ENCODE results near the gene PITPNC1. TPM values are rescaled to one million over a fixed set of nuclear protein-coding genes. Genes with fewer than 3 reads are reported as not detected.
"Not testable (repeated sequence)": the region's sequence is repeated elsewhere in the genome, so short reads cannot be mapped to it uniquely, and the experiment has no call there.

PITPNC1 gene
- total and polyA plus RNA-seq, 2 donors (not counting 1 experiment from before 2014, with no cell fraction given), result 4.7 to 26.1 TPM

DNA sequence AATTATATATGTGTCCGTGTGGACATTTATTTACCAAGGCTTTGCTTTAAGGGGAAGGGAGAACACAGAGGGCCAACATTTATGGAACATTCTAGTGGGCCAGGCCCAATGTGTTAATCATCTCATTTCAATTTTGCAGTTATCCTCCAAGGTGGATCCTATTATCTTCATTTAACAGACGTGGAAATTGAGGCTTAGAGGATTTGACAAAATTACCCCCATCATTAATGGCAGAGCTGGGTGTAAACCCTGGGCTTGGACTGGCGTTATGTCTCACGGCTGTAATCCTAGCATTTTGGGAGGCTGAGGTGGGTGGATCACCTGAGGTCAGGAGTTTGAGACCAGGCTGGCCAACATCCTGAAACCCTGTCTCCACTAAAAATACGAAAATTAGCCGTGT, 26.4 kb downstream of the PITPNC1 start:
- H3K4me3 ChIP-seq (ENCODE audit: control extremely low read depth in 1 of 5, extremely low read depth in 1 of 5, insufficient read depth in 1 of 5, low read depth in 2 of 5, low read length in 4 of 5), result no peak overlapping the region
- no peak for DNase-seq
- CTCF ChIA-PET, result no interaction called here
- H3K9me3 Mint-ChIP-seq (ENCODE audit: insufficient read depth), result no peaks in the 10 kb centered on the region
- intact Hi-C loops (cut with micrococcal nuclease), result no loop called here
- no peaks in the 10 kb centered on the region for H3K9me3 ChIP-seq (ENCODE audit: control extremely low read depth in 1 of 3, control insufficient read depth in 2 of 3, insufficient read depth in 1 of 3, low read length in 2 of 3)
- no peaks in the 10 kb centered on the region for H4K20me1 ChIP-seq (ENCODE audit: control insufficient read depth, insufficient read depth, low read length, poor library complexity, severe bottlenecking)
- no peaks in the 10 kb centered on the region for H3K27me3 Mint-ChIP-seq
- POLR2A ChIA-PET, result no interaction called here
- no peaks in the 10 kb centered on the region for H3K36me3 ChIP-seq (replicated peaks in 1 of 2; ENCODE audit: control extremely low read depth in 1 of 2, control insufficient read depth in 1 of 2, extremely low read depth in 1 of 2, insufficient read depth in 2 of 2, low read length in 1 of 2)
- peak overlapping the region; percentile 36 for H3K4me2 ChIP-seq (replicated peaks; ENCODE audit: low read depth, low read length, poor library complexity, severe bottlenecking)
- H3K27me3 ChIP-seq (replicated peaks in 1 of 4; ENCODE audit: control extremely low read depth in 1 of 4, control insufficient read depth in 3 of 4, insufficient read depth in 4 of 4, low read length in 3 of 4), result no peaks in the 10 kb centered on the region
- no peak overlapping the region for H3K27ac ChIP-seq (ENCODE audit: low read length in 2 of 2)
- WGBS (ENCODE audit: insufficient coverage), result 92% methylated on average over 2 of the region's 6 CpGs
- H3K27ac Mint-ChIP-seq, result no peak overlapping the region
- H3K9ac ChIP-seq (ENCODE audit: low read length), result no peak overlapping the region
- ATAC-seq (ENCODE audit: low read depth), result no peak
- H2AFZ ChIP-seq (ENCODE audit: insufficient read depth, low read depth, low read length, poor library complexity, severe bottlenecking), result no peak overlapping the region
- peaks cover 33% of the 10 kb centered on the region for H3K4me1 Mint-ChIP-seq
- no peak for TF ChIP-seq EZH2 (IDR thresholded peaks at IDR 0.05; ENCODE audit: borderline replicate concordance, insufficient read depth, low read depth, low read length, poor library complexity, severe bottlenecking)
- TF ChIP-seq, protein P1, sequence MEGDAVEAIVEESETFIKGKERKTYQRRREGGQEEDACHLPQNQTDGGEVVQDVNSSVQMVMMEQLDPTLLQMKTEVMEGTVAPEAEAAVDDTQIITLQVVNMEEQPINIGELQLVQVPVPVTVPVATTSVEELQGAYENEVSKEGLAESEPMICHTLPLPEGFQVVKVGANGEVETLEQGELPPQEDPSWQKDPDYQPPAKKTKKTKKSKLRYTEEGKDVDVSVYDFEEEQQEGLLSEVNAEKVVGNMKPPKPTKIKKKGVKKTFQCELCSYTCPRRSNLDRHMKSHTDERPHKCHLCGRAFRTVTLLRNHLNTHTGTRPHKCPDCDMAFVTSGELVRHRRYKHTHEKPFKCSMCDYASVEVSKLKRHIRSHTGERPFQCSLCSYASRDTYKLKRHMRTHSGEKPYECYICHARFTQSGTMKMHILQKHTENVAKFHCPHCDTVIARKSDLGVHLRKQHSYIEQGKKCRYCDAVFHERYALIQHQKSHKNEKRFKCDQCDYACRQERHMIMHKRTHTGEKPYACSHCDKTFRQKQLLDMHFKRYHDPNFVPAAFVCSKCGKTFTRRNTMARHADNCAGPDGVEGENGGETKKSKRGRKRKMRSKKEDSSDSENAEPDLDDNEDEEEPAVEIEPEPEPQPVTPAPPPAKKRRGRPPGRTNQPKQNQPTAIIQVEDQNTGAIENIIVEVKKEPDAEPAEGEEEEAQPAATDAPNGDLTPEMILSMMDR (IDR thresholded peaks at IDR 0.05), result no peak
- peaks cover 7% of the 10 kb centered on the region for H3K79me2 ChIP-seq (ENCODE audit: control insufficient read depth, insufficient read depth, low read length)
- H3K4me3 Mint-ChIP-seq, result no peak overlapping the region
- peaks cover 8 to 17% of the 10 kb centered on the region in 2 donors for H3K4me1 ChIP-seq (ENCODE audit: control insufficient read depth in 2 of 2, insufficient read depth in 2 of 2, low read length in 2 of 2)

DNA sequence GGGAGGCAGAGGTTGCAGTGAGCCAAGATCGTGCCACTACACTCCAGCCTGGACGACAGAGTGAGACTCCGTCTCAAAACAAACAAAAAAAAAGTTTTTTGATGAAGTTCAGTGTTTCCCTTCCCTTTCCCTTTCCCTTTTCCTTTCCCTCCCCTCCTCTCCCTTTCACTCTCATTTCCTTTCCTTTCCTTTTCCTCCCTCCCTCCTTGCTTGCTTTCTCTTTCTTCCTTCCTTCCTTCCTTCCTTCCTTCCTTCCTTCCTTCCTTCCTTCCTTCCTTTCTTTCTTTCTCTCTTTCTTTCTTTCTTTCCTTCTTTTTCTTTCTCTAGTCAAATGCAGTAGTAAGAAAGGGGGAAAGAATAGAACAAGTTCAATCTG, 31.4 kb downstream of the PITPNC1 start:
- H3K27me3 ChIP-seq (replicated peaks in 1 of 4; ENCODE audit: control extremely low read depth in 1 of 4, control insufficient read depth in 3 of 4, insufficient read depth in 4 of 4, low read length in 3 of 4); H3K4me3 Mint-ChIP-seq; DNase-seq; ATAC-seq (ENCODE audit: low read depth); H3K27ac Mint-ChIP-seq; H3K9me3 ChIP-seq (ENCODE audit: control extremely low read depth in 1 of 3, control insufficient read depth in 2 of 3, insufficient read depth in 1 of 3, low read length in 2 of 3); H3K27me3 Mint-ChIP-seq; H3K4me3 ChIP-seq (ENCODE audit: control extremely low read depth in 1 of 5, extremely low read depth in 1 of 5, insufficient read depth in 1 of 5, low read depth in 2 of 5, low read length in 4 of 5); CTCF ChIA-PET; H3K36me3 ChIP-seq (replicated peaks in 1 of 2; ENCODE audit: control extremely low read depth in 1 of 2, control insufficient read depth in 1 of 2, extremely low read depth in 1 of 2, insufficient read depth in 2 of 2, low read length in 1 of 2); H3K27ac ChIP-seq (ENCODE audit: low read length in 2 of 2); H2AFZ ChIP-seq (ENCODE audit: insufficient read depth, low read depth, low read length, poor library complexity, severe bottlenecking); POLR2A ChIA-PET; H3K79me2 ChIP-seq (ENCODE audit: control insufficient read depth, insufficient read depth, low read length); intact Hi-C loops (cut with micrococcal nuclease); H4K20me1 ChIP-seq (ENCODE audit: control insufficient read depth, insufficient read depth, low read length, poor library complexity, severe bottlenecking); H3K9me3 Mint-ChIP-seq (ENCODE audit: insufficient read depth); H3K4me2 ChIP-seq (replicated peaks; ENCODE audit: low read depth, low read length, poor library complexity, severe bottlenecking); H3K4me1 ChIP-seq (ENCODE audit: control insufficient read depth in 2 of 2, insufficient read depth in 2 of 2, low read length in 2 of 2); H3K9ac ChIP-seq (ENCODE audit: low read length): not testable (repeated sequence)
- H3K4me1 Mint-ChIP-seq, result peaks cover 16% of the 10 kb centered on the region
- WGBS (ENCODE audit: insufficient coverage), result 87% methylated on average over 3 of the region's 3 CpGs
